ENCODE data around the gene MRC2. TPM values are rescaled to one million over a fixed set of nuclear protein-coding genes. Genes with fewer than 3 reads are reported as not detected.

The MRC2 gene
- total RNA-seq, 1 donor from 2014 or later = 418 TPM

- no peak overlapping the region for H3K27ac Mint-ChIP-seq (ENCODE audit: unreplicated experiment)
- no peak overlapping the region for H3K4me3 Mint-ChIP-seq (ENCODE audit: unreplicated experiment)
These were observed 8.6 kb upstream of the MRC2 start for GRCh38 chr17:62618647-62619416.

GRCh38 chr17:62619417-62620155, 7.9 kb upstream of the MRC2 start:
- peaks cover 32% of the 10 kb centered on the region for H3K4me1 Mint-ChIP-seq (ENCODE audit: unreplicated experiment)
- H3K4me3 Mint-ChIP-seq (ENCODE audit: unreplicated experiment) = no peak overlapping the region
- no peaks in the 10 kb centered on the region for H3K27me3 Mint-ChIP-seq (ENCODE audit: unreplicated experiment)
- peaks cover 6% of the 10 kb centered on the region for H3K36me3 Mint-ChIP-seq (ENCODE audit: unreplicated experiment)
- H3K9me3 Mint-ChIP-seq (ENCODE audit: unreplicated experiment) = no peaks in the 10 kb centered on the region
- no peak for TF ChIP-seq CTCF (IDR thresholded peaks at IDR 0.05)
- H3K27ac Mint-ChIP-seq (ENCODE audit: unreplicated experiment) = no peak overlapping the region
- DNase-seq (ENCODE audit: extremely low spot score, unreplicated experiment) = no peak

More at GRCh38 chr17:62618647-62619416, 8.6 kb upstream of the MRC2 start:
- Mint-ChIP-seq H3K9me3 (ENCODE audit: unreplicated experiment) (no peaks in the 10 kb centered on the region), H3K36me3 (ENCODE audit: unreplicated experiment) (peaks cover 3% of the 10 kb centered on the region), H3K27me3 (ENCODE audit: unreplicated experiment) (no peaks in the 10 kb centered on the region), H3K4me1 (ENCODE audit: unreplicated experiment) (peaks cover 40% of the 10 kb centered on the region)
- DNase-seq (ENCODE audit: extremely low spot score, unreplicated experiment) = no peak
- no peak for TF ChIP-seq CTCF (IDR thresholded peaks at IDR 0.05)

GRCh38 chr17:62621223-62621622, 6.2 kb upstream of the MRC2 start:
- no peak for TF ChIP-seq CTCF (IDR thresholded peaks at IDR 0.05)
- no peak overlapping the region for H3K27ac Mint-ChIP-seq (ENCODE audit: unreplicated experiment)
- H3K4me3 Mint-ChIP-seq (ENCODE audit: unreplicated experiment) = no peak overlapping the region
- H3K27me3 Mint-ChIP-seq (ENCODE audit: unreplicated experiment) = no peaks in the 10 kb centered on the region
- H3K36me3 Mint-ChIP-seq (ENCODE audit: unreplicated experiment) = peaks cover 4% of the 10 kb centered on the region
- peaks cover 33% of the 10 kb centered on the region for H3K4me1 Mint-ChIP-seq (ENCODE audit: unreplicated experiment)
- no peak for DNase-seq (ENCODE audit: extremely low spot score, unreplicated experiment)
- H3K9me3 Mint-ChIP-seq (ENCODE audit: unreplicated experiment) = no peaks in the 10 kb centered on the region

- no peak for TF ChIP-seq CTCF (IDR thresholded peaks at IDR 0.05)
- Mint-ChIP-seq H3K27ac (ENCODE audit: unreplicated experiment) (peak overlapping the region; percentile 86), H3K4me3 (ENCODE audit: unreplicated experiment) (no peak overlapping the region)
These were observed 2.1 kb upstream of the MRC2 start for GRCh38 chr17:62625184-62625869.

GRCh38 chr17:62625870-62626200, 1.6 kb upstream of the MRC2 start:
- H3K27ac Mint-ChIP-seq (ENCODE audit: unreplicated experiment) = peak overlapping the region; percentile 86
- peaks cover 41% of the 10 kb centered on the region for H3K4me1 Mint-ChIP-seq (ENCODE audit: unreplicated experiment)
- peaks cover 4% of the 10 kb centered on the region for H3K36me3 Mint-ChIP-seq (ENCODE audit: unreplicated experiment)
- H3K4me3 Mint-ChIP-seq (ENCODE audit: unreplicated experiment) = peak overlapping the region; percentile 63
- no peak for DNase-seq (ENCODE audit: extremely low spot score, unreplicated experiment)
- no peak for TF ChIP-seq CTCF (IDR thresholded peaks at IDR 0.05)
- no peaks in the 10 kb centered on the region for H3K9me3 Mint-ChIP-seq (ENCODE audit: unreplicated experiment)
- no peaks in the 10 kb centered on the region for H3K27me3 Mint-ChIP-seq (ENCODE audit: unreplicated experiment)

More at GRCh38 chr17:62625184-62625869, 2.1 kb upstream of the MRC2 start:
- DNase-seq (ENCODE audit: extremely low spot score, unreplicated experiment) = no peak
- H3K4me1 Mint-ChIP-seq (ENCODE audit: unreplicated experiment) = peaks cover 36% of the 10 kb centered on the region
- H3K27me3 Mint-ChIP-seq (ENCODE audit: unreplicated experiment) = no peaks in the 10 kb centered on the region
- peaks cover 4% of the 10 kb centered on the region for H3K36me3 Mint-ChIP-seq (ENCODE audit: unreplicated experiment)
- H3K9me3 Mint-ChIP-seq (ENCODE audit: unreplicated experiment) = no peaks in the 10 kb centered on the region
